Sigmoid colon (tissue), 4 donors: ENCODE results near the gene JOSD1.

Experiments
- EP300 ChIP-seq, 4 donors: sonication (generic); formaldehyde crosslinking; IDR thresholded peaks; one replicate each; pipeline ENCODE4 v1.6.1; 2017; ENCODE audit warnings: antibody characterized with exemption in 4 of 4
- POLR2A ChIP-seq, 2 donors: fragments of 450-650 bp; IDR thresholded peaks; one replicate each; pipeline ENCODE4 v1.6.1; 2016; ENCODE audit warnings: antibody characterized with exemption in 2 of 2, mild to moderate bottlenecking in 2 of 2, moderate library complexity in 2 of 2
- POLR2AphosphoS5 ChIP-seq, 4 donors: sonication (generic); formaldehyde crosslinking; IDR thresholded peaks; one replicate each; pipeline ENCODE4 v1.6.1; 2017; ENCODE audit warnings: antibody characterized with exemption in 4 of 4

DNA sequence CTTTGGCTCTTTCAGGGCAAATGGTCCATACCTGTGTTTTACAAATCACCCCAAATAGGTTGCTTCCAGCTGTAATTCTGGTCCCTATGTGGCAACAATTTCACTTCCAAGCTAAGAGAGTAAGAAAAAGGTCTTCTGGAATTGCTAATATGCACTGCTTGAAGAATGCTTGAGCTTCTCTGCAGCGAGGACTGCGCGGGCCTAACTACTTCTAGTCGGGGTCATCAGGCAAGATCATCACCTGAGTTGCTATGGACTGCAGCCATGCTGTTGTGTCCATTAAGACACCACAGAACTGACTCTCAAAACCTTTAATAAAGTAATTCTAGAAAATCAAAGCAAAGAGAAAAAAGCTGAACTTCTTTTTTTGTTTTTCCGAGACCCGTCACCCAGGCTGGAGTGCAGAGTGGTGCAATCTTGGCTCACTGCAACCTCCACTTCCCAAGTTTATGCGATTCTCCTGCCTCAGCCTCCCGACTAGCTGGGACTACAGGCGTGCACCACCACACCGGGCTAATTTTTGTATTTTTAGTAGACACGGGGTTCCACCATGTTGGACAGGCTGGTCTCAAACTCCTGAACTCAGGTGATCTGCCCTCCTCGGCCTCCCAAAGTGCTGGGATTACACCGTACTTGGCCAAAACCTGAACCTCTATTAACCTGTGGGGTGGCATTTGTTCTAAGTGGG is 2.2 kb downstream of the JOSD1 start:
- TF ChIP-seq POLR2AphosphoS5 (IDR thresholded peaks at IDR 0.05), result no peak
- TF ChIP-seq EP300 (IDR thresholded peaks at IDR 0.05), result no peak
- TF ChIP-seq POLR2A (IDR thresholded peaks at IDR 0.05), result no peak
